GM18526 (cell line): ENCODE results near the gene TTC14.

Experiments used
- POLR2A ChIP-seq: IDR thresholded peaks from 3 replicates; pipeline ENCODE4 v1.6.1; 2011; ENCODE audit not compliant: insufficient read length; ENCODE audit errors: extremely low read depth

Gene TTC14, protein sequence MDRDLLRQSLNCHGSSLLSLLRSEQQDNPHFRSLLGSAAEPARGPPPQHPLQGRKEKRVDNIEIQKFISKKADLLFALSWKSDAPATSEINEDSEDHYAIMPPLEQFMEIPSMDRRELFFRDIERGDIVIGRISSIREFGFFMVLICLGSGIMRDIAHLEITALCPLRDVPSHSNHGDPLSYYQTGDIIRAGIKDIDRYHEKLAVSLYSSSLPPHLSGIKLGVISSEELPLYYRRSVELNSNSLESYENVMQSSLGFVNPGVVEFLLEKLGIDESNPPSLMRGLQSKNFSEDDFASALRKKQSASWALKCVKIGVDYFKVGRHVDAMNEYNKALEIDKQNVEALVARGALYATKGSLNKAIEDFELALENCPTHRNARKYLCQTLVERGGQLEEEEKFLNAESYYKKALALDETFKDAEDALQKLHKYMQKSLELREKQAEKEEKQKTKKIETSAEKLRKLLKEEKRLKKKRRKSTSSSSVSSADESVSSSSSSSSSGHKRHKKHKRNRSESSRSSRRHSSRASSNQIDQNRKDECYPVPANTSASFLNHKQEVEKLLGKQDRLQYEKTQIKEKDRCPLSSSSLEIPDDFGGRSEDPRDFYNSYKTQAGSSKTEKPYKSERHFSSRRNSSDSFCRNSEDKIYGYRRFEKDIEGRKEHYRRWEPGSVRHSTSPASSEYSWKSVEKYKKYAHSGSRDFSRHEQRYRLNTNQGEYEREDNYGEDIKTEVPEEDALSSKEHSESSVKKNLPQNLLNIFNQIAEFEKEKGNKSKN

DNA sequence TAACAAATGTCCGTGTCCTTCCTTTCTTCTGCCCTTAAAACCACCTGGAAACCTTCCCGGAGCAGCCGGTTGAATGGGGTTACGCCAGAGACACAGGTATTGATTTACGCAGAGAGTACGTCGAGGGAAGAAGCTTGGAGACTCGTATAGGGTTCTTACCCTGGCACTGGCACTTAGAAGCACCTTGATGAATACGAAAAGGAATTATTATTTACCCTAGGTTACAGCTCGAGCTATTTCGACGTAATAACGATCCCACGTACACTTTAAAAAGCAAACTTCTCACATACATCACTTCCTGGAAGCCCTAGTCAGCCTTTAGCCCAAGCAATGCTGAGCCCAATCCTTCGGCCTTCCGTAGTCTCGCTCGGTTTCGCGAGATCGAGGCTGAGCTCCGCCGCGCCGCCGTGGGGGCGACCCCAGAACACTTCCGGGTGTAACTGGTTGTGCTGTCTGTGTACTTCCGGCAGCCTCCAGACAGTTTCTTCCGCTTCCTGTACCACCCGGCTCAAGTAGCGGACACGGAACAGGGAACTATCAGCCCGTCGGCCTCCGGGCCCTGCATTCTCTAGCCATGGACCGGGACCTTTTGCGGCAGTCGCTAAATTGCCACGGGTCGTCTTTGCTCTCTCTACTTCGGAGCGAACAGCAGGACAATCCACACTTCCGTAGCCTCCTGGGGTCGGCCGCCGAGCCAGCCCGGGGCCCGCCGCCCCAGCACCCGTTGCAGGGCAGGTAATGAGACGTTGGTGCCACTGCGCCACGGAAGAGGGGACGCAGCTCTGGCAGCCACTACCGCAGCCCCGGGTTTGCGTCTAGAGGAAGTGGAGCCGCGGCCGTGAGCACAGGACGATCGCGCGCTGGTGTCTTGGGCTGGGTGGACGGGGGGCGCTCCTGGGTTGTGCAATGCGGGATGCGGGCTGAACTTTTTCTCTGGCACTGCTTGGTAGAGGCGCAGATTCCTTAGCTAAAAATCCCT is at the start of gene TTC14:
TSS of gene TTC14 (plus strand) at position 476 of the 979 bp plus-strand sequence. CDS start at position 575, 99 bp downstream.
- TF ChIP-seq POLR2A: peak; percentile 96

DNA sequence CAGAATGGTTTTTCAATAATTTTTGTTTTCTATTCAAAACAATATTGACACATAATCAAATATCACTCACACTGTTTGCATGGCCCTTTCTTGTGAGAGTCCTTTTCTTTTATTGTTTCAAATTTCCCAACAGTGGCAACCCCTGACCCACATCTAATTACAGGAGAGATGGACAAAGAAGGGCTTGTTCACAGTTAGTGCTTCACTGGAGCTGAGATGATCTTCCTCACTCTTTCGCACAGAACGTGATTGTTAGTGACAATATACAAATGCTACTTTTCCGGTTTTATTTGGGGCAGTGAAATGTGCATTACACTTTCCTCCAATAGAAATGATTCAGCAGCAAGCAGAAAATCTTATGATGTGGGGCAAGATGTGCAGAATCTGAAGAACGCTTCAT is 38.6 kb upstream of the TTC14 start:
- no peak for TF ChIP-seq POLR2A

DNA sequence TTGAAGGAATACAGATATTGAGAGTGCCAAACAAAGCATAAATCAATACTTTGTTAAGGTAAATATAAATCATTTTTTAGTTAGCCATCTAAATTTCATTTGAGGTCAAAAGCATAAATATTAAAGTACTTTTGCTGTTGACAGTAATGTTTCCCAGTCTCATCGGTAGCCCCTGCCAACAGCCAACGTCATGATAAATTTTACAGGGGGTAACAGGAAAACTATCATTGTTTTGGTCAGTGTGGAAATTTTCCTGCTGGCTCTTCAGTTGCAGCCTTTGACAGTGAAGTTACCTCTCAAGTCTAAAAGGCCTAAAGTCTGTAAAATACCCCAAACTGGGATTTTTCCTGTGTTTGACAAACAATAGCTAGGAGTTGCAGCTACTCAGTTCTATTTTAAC is 37.3 kb upstream of the TTC14 start:
- TF ChIP-seq POLR2A: no peak

DNA sequence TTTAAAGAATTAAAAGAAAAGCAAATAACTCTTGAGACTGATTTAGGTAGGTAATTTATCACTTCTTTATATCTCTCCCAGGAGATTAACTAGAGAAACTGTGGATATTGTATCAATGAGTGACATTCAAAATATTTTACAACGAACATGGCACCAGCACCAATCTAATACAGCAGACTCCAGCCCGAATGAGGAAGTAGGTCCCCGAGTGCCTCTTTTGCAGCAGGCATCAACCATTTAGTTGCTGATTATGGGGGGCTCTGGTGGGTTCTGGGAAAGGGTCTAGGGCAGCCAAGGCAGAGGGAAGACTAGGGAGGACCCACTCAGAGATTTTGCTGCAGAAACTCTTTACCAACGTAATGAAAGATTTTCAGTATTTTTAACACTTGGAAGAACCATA is 31.7 kb upstream of the TTC14 start:
- TF ChIP-seq POLR2A: no peak

DNA sequence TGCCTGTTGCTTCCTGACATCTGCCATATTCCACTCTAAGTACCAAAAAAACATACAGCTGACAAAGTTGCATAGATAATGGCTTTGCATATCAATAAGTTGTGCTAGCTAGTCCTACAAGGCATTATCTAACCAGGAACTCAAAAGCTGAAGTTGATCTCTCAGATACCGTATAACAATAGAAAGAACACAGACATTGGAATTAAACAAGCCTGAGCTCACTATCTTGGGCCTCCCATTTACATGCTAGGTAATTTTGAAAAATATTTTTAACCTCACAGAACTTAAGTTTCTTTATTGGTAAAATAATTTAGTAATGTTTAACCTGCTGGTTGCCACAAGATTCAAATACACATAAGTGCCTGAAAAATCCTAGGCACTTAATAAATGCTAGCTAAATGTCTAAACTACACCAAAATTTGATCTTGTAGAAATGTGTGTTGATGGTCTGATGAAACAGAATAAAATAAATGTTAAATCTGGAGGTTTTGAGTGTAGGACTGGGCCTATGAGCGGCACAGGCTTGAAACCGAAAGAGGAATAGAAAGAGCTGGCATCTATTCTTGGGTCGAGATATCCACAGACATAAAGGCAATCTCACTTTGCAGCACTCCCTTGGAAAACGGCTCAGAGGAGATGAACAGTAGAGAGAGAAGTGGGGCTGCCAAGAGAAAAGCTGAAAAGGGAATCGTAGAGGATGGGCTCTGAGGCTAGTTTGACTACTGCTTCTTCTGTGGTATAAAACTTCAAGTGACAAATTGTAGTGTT is 29.9 kb upstream of the TTC14 start:
- TF ChIP-seq POLR2A: no peak

DNA sequence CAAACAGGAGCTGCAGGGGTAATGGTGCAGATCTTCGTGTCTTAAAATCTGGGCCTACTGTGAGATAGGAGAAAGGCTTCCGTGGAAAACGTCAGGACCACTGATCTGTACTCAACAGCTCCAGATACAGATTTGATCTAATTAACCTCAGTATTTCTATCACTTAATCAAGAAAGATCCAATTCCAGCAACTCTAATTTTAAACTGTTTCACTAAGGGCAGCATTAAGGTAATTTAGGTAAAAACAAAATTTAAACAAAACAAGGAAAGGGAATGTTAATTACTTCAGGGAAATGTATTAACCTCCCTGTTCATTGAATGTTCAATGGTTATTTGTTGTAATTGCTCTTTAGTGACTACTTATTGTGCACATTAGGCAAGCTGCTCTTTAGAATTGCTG is 26.4 kb upstream of the TTC14 start:
- TF ChIP-seq POLR2A: no peak

DNA sequence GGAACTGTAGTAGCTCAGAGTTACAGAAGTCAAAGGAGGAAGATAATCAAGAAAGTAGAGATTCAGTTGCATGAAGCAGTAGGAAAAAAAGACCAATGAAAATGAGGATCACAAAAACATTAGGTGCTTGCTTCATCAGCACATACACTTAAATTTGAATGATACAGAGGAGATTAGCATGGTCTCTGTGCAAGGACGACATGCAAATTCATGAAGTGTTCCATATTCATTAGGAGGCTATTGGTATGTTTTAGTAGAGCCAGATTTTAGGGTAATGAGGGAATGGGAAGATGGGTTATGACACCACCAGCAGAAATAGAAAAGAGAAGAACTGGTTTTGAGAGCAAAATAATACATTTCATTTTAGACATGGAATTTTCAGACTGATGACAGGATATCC is 21.0 kb upstream of the TTC14 start:
- TF ChIP-seq POLR2A: no peak

DNA sequence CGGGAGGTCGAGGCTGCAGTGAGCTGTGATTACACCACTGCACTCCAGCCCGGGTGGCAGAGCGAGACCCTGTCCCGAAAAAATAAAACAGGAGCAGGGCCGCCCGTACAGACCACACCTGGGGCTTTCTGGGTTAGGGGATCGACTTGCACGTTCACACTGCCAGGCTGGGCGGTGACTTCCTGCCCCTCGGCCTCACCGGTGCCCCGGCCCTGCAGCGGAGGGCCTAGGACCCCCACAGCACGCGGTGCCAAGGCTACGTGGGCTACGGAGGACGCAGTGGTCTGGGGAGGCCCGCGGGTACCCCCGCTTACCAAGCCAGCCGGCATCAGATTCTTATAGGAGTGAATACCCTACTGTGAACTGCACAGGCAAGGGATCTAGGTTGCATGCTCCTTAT is 11.6 kb upstream of the TTC14 start:
- TF ChIP-seq POLR2A: no peak

DNA sequence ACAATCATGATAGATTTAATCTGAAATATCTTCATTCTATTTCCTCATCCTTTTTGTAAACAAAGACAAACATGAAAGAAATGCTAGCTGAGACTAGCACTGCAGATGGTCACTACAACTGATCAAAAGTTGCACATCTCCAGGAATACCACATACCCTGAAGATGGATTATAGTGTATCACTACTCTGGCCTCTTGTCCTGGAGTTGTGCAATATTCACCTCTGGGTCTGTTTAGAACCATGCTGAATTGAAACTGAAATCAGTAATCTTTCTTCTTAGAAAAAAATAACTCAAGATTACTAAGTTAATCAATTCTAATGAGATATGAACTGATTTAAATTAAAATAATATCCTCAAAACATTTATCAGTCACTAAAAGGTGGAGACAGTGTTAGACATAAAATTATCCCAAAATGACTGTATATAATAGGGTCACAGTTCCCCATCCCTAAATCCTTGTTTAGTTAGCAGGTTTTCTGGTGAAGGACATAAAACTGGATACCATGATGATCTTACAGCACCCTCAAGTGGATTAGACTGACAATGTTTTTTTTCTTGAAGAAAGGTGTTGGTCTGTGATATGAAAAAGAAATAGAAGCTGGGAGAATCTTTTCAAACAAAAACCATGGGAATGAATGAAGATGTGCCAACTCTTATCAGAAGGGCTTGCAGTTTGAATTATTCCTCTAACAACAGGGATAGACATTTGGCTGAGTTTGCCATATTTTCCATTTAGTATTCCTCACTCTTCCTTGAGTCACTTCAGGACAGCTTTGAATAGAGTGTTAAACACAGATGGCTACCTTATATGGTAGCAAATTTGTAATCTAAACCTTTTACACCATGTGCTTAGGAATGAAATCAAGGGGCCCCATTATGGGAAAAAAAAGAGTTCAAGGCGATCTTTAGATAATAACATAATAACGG is 7.1 kb upstream of the TTC14 start:
- no peak for TF ChIP-seq POLR2A

DNA sequence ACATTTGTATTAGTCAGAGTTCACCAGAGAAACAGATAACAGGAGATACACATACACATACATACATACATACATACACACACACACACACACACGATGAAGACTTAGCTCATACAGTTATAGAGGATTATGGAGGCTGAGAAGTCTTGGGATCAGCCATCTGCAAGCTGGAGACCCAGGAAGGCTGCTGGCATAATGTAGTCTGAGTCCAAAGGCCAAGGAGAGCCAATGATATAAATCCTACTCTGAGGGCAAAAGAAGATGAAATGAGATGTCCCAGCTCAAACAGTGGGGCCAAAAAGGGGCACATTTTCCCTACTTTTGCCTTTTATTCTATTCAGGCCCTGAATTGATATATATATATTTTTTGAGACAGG is 6.4 kb upstream of the TTC14 start:
- no peak for TF ChIP-seq POLR2A

DNA sequence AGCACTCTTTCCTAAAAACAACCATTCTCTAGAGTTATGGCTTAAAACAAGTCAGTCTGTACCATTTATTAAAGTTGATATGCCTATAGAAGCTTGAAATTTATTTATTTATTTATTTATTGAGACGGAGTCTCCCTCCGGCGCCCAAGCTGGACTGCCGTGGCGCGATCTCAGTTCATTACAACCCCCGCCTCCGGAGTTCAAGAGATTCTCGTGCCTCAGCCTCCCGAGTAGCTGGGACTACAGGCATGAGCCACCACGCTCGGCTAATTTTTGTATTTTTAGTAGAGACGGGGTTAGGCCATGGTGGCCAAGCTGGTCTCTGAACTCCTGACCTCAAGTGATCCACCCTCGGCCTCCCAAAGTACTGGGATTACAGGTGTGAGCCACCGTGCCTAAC is 1.5 kb upstream of the TTC14 start:
- no peak for TF ChIP-seq POLR2A

DNA sequence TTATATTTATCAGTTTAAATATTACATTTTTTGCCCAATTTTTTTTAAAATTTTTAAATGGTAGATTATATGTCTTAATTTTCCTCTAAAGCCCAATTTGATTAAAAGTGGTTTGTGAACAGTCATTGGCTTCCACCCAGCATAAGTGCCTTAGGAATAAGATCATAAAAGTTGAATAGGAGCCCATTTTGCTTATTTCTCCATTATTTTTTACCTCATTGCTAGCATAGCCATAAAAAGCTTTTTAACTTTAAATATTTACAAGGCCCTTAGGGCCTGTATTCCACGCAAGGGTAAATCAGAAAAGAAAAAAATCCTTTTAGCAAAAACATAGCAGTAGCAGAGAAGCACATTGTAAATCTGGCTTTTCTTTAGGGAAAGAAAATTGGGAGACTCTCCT is 9.0 kb downstream of the TTC14 start:
- TF ChIP-seq POLR2A: no peak

DNA sequence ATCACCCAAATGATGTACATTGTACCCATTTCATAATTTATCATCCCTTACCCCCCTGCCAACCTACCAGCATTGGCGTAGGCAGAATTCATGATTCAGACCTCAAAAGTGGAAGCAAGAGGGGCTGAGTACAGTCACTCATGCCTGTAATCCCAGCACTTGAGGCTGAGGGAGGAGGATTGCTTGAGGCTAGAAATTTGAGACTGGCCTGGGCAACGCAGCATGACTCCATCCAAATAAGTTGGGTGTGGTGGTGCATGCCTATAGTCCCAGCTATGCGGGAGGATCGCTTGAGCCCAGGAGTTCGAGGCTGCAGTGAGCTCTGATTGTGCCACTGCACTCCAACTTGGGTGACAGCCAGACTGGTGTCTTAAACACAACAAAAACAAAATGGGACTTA is 10.4 kb downstream of the TTC14 start:
- TF ChIP-seq POLR2A: no peak

DNA sequence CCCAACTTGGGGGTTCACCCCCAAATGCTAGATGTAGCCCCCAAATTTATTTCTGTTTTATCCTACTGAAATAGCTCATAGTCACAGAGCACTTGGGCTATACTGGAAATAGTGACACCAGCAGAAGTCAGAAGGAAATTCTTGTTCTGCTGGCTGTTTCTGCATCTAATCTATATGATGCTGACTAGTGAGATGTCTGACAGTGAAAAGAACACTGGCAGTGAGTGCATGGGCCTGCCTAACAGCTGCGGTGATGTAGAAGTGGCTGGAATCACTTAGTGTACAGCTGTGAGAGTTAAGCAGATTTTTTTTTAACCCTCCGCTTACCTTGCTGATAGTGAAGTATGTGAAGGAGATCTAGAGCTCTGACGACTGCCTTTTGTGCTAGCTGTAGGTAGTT is 14.0 kb downstream of the TTC14 start:
- no peak for TF ChIP-seq POLR2A
